ENCODE results near the gene PSORS1C1. TPM values are rescaled to one million over a fixed set of nuclear protein-coding genes. Genes with fewer than 3 reads are reported as not detected.

PSORS1C1 gene
- total and polyA plus RNA-seq, 9 donors, result 0.22 to 1.4 (median 0.71) TPM

- DNase-seq, result peak; percentile 85
- Histone ChIP-seq H3K27me3 (ENCODE audit: control insufficient read depth, insufficient read depth, low read length) (peaks cover 5% of the 10 kb centered on the region), H3K4me3 (ENCODE audit: low read length) (no peak overlapping the region), H3K27ac (ENCODE audit: low read length) (peak overlapping the region; percentile 55), H3K36me3 (ENCODE audit: control insufficient read depth, insufficient read depth, low read length) (no peaks in the 10 kb centered on the region), H3K9me3 (replicated peaks; ENCODE audit: control insufficient read depth, low read depth, low read length) (no peaks in the 10 kb centered on the region), H3K4me1 (ENCODE audit: control insufficient read depth, insufficient read depth, low read length) (peaks cover 13% of the 10 kb centered on the region)
- WGBS (ENCODE audit: insufficient coverage), result 35% methylated on average over 4 of the region's 8 CpGs
These were observed 10.6 kb downstream of the PSORS1C1 start for GRCh38 chr6:31125162-31125561.

GRCh38 chr6:31125586-31126363, 11.2 kb downstream of the PSORS1C1 start:
- WGBS (ENCODE audit: insufficient coverage), result 64% methylated on average over 6 of the region's 12 CpGs
- Histone ChIP-seq H3K36me3 (ENCODE audit: control insufficient read depth, insufficient read depth, low read length) (no peaks in the 10 kb centered on the region), H3K27ac (ENCODE audit: low read length) (no peak overlapping the region), H3K4me3 (ENCODE audit: low read length) (no peak overlapping the region), H3K27me3 (ENCODE audit: control insufficient read depth, insufficient read depth, low read length) (peaks cover 5% of the 10 kb centered on the region), H3K4me1 (ENCODE audit: control insufficient read depth, insufficient read depth, low read length) (peaks cover 13% of the 10 kb centered on the region), H3K9me3 (replicated peaks; ENCODE audit: control insufficient read depth, low read depth, low read length) (no peaks in the 10 kb centered on the region)
- DNase-seq, result no peak

DNA sequence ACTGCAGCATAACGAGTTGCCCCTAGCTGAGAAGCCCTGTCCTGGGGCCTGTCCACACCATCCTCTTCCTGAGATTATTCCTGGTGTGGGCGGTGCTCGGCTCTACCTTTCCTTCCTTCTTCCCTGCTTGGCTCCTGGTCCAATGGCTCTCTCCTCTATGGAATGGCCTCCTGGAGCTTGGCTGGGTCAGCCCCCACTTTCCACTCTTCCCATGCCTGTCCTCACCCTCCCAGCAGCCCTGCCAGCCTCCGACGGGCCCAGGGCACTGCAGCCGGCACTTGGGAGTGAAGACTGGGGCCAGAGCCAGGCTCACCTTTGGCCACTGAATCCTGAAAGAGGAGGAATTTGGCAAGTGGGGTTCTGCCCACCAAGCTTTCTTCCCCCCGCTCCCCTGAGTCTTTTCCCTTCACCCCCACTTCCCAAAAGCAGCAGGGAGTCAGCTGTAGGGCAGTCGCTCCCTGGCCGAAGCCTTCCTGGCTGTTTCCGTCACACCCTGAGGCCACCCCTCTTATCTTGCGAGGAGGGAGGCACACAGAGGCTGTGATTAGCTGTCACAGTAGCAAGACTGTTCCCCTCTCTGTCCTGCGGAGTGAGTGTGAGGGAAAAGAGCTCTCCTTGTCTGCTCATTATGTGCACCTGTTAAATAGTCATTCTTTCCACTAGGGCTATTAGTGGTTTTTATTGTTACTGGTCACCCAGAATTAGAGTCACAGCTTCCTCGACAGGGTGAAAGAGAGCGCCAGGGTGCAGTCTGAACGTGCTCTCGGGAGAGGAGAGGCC, 12.0 kb downstream of the PSORS1C1 start:
- no peak for DNase-seq
- WGBS (ENCODE audit: insufficient coverage), result 61% methylated on average over 8 of the region's 16 CpGs
- peaks cover 13% of the 10 kb centered on the region for H3K4me1 ChIP-seq (ENCODE audit: control insufficient read depth, insufficient read depth, low read length)

GRCh38 chr6:31128093-31128676, 13.6 kb downstream of the PSORS1C1 start:
- no peak overlapping the region for H3K27ac ChIP-seq (ENCODE audit: low read length)
- no peaks in the 10 kb centered on the region for H3K9me3 ChIP-seq (replicated peaks; ENCODE audit: control insufficient read depth, low read depth, low read length)
- peaks cover 5% of the 10 kb centered on the region for H3K27me3 ChIP-seq (ENCODE audit: control insufficient read depth, insufficient read depth, low read length)
- H3K4me1 ChIP-seq (ENCODE audit: control insufficient read depth, insufficient read depth, low read length), result peaks cover 8% of the 10 kb centered on the region
- 10% methylated on average over 4 of the region's 8 CpGs for WGBS (ENCODE audit: insufficient coverage)
- H3K36me3 ChIP-seq (ENCODE audit: control insufficient read depth, insufficient read depth, low read length), result no peaks in the 10 kb centered on the region
- peak; percentile 42 for DNase-seq
- no peak overlapping the region for H3K4me3 ChIP-seq (ENCODE audit: low read length)

More for the DNA sequence above, 12.0 kb downstream of the PSORS1C1 start:
- H3K27me3 ChIP-seq (ENCODE audit: control insufficient read depth, insufficient read depth, low read length), result peaks cover 5% of the 10 kb centered on the region
- no peaks in the 10 kb centered on the region for H3K36me3 ChIP-seq (ENCODE audit: control insufficient read depth, insufficient read depth, low read length)
- H3K9me3 ChIP-seq (replicated peaks; ENCODE audit: control insufficient read depth, low read depth, low read length), result no peaks in the 10 kb centered on the region
- no peak overlapping the region for H3K4me3 ChIP-seq (ENCODE audit: low read length)
- no peak overlapping the region for H3K27ac ChIP-seq (ENCODE audit: low read length)

- no peak for DNase-seq
- no peaks in the 10 kb centered on the region for H3K36me3 ChIP-seq (ENCODE audit: control insufficient read depth, insufficient read depth, low read length)
- peaks cover 8% of the 10 kb centered on the region for H3K4me1 ChIP-seq (ENCODE audit: control insufficient read depth, insufficient read depth, low read length)
- WGBS (ENCODE audit: insufficient coverage), result 62% methylated on average over 3 of the region's 4 CpGs
- H3K9me3 ChIP-seq (replicated peaks; ENCODE audit: control insufficient read depth, low read depth, low read length), result no peaks in the 10 kb centered on the region
- H3K27me3 ChIP-seq (ENCODE audit: control insufficient read depth, insufficient read depth, low read length), result peaks cover 5% of the 10 kb centered on the region
- no peak overlapping the region for H3K27ac ChIP-seq (ENCODE audit: low read length)
- H3K4me3 ChIP-seq (ENCODE audit: low read length), result no peak overlapping the region
These were observed 14.5 kb downstream of the PSORS1C1 start for GRCh38 chr6:31129130-31129529.

GRCh38 chr6:31130751-31131150, 16.2 kb downstream of the PSORS1C1 start:
- Histone ChIP-seq H3K4me1 (ENCODE audit: control insufficient read depth, insufficient read depth, low read length) (no peaks in the 10 kb centered on the region), H3K4me3 (ENCODE audit: low read length) (no peak overlapping the region), H3K9me3 (replicated peaks; ENCODE audit: control insufficient read depth, low read depth, low read length) (no peaks in the 10 kb centered on the region), H3K27me3 (ENCODE audit: control insufficient read depth, insufficient read depth, low read length) (peaks cover 5% of the 10 kb centered on the region), H3K27ac (ENCODE audit: low read length) (no peak overlapping the region), H3K36me3 (ENCODE audit: control insufficient read depth, insufficient read depth, low read length) (no peaks in the 10 kb centered on the region)
- WGBS (ENCODE audit: insufficient coverage), result 100% methylated on average over 1 of the region's 3 CpGs
- DNase-seq, result no peak

DNA sequence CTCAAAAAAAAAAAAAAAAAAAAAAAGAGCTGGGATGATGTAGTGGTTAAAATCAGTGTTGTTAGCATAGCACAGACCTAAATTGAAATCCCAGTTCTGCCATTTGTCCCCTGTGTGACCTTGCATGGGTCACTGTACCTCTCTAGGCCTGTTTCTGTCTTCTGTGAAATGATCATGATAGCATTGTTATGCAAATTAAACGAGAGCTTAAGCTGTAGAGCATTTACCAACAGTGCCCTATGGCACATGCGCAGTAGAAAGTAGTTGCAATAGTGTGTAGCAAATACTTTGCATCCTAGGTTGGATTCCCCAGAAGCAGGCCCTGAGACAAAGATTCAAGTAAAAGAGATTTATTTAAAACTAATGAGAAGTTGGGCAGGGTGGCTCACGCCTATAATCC, 17.0 kb downstream of the PSORS1C1 start:
- DNase-seq, result no peak
- Histone ChIP-seq H3K9me3 (replicated peaks; ENCODE audit: control insufficient read depth, low read depth, low read length) (no peaks in the 10 kb centered on the region), H3K27ac (ENCODE audit: low read length) (no peak overlapping the region), H3K36me3 (ENCODE audit: control insufficient read depth, insufficient read depth, low read length) (no peaks in the 10 kb centered on the region), H3K4me1 (ENCODE audit: control insufficient read depth, insufficient read depth, low read length) (no peaks in the 10 kb centered on the region), H3K4me3 (ENCODE audit: low read length) (no peak overlapping the region), H3K27me3 (ENCODE audit: control insufficient read depth, insufficient read depth, low read length) (peaks cover 5% of the 10 kb centered on the region)
- WGBS (ENCODE audit: insufficient coverage), result 100% methylated on average over 1 of the region's 3 CpGs

DNA sequence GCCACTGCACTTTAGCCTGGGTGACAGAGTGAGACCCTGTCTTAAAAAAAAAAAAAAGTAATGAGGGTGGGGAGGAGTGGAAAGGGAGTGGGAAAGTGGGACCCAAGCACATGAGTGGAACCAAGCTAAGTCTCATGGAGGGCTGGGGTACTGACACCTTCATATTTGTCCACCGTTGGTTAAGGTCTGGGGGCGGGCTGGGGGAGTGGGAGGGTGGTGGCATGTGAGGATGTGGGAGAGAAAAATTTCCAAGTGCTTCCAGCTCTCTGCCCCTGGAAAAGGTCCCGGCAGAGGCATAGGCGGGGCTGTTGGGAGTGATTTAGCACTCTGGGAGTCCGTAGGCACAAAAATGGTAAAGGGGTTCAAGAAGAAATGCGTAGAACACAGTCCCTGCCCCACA, 18.2 kb downstream of the PSORS1C1 start:
- WGBS (ENCODE audit: insufficient coverage), result 62% methylated on average over 6 of the region's 6 CpGs
- Histone ChIP-seq H3K4me1 (ENCODE audit: control insufficient read depth, insufficient read depth, low read length) (peaks cover 3% of the 10 kb centered on the region), H3K9me3 (replicated peaks; ENCODE audit: control insufficient read depth, low read depth, low read length) (no peaks in the 10 kb centered on the region), H3K36me3 (ENCODE audit: control insufficient read depth, insufficient read depth, low read length) (no peaks in the 10 kb centered on the region), H3K4me3 (ENCODE audit: low read length) (no peak overlapping the region), H3K27me3 (ENCODE audit: control insufficient read depth, insufficient read depth, low read length) (peaks cover 5% of the 10 kb centered on the region), H3K27ac (ENCODE audit: low read length) (no peak overlapping the region)
- no peak for DNase-seq

DNA sequence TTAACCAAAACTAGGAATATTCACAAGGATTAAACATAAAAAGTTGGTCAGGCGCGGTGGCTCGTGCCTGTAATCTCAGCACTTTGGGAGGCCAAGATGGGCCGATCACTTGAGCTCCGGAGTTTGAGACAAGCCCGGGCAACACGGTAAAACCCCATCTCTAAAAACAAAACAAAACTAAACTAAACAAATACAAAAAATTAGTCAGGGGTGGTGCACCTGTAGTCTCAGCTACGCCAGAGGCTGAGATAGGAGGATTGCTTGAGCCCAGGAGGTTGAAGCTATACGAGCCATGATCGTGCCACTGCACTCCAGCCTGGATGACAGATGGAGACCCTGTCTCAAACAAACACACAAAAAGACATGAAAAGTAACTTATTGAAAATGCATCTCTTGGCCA, 21.1 kb downstream of the PSORS1C1 start:
- no peak overlapping the region for H3K4me3 ChIP-seq (ENCODE audit: low read length)
- no peaks in the 10 kb centered on the region for H3K9me3 ChIP-seq (replicated peaks; ENCODE audit: control insufficient read depth, low read depth, low read length)
- DNase-seq, result no peak

DNA sequence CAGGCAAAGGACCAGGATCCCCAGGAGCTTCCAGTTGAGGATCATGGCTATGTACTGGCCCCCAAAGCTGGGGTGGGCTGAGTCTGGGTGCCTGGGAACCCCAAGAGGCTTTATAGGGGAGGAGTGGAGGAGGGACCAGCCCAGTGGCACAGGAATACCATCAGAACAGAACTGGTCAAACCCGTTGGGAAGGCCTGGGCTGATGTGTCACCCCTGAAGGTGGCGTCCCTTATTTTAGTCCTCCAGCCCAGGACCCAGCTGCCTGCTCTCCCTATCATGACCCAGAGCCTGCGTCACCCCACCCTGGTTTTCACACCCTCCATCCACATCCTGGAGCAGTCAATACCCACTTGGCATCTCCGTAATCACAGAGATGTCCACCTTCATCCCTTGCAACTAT, 24.4 kb downstream of the PSORS1C1 start, which contains the start of gene PSORS1C2:
Gene PSORS1C2, minus strand, starts transcription at position 85 of the 400 bp plus-strand sequence. Its CDS starts 40 bp downstream, at position 45.
- peaks cover 4% of the 10 kb centered on the region for H3K36me3 ChIP-seq (ENCODE audit: control insufficient read depth, insufficient read depth, low read length)
- H3K9me3 ChIP-seq (replicated peaks; ENCODE audit: control insufficient read depth, low read depth, low read length), result no peaks in the 10 kb centered on the region
- H3K27me3 ChIP-seq (ENCODE audit: control insufficient read depth, insufficient read depth, low read length), result no peaks in the 10 kb centered on the region
- no peak within 1 kb of the TSS for H3K27ac ChIP-seq (ENCODE audit: low read length)
- DNase-seq, result no peak
- no peak within 1 kb of the TSS for H3K4me3 ChIP-seq (ENCODE audit: low read length)
- H3K4me1 ChIP-seq (ENCODE audit: control insufficient read depth, insufficient read depth, low read length), result peaks cover 22% of the 10 kb centered on the region
- 96% methylated on average over 4 of the region's 4 CpGs for WGBS (ENCODE audit: insufficient coverage)

More for the DNA sequence above, 21.1 kb downstream of the PSORS1C1 start:
- no CpG with 5 or more reads among the region's 10 CpGs for WGBS (ENCODE audit: insufficient coverage)
- Histone ChIP-seq H3K27ac (ENCODE audit: low read length) (no peak overlapping the region), H3K4me1 (ENCODE audit: control insufficient read depth, insufficient read depth, low read length) (peaks cover 10% of the 10 kb centered on the region), H3K36me3 (ENCODE audit: control insufficient read depth, insufficient read depth, low read length) (no peaks in the 10 kb centered on the region), H3K27me3 (ENCODE audit: control insufficient read depth, insufficient read depth, low read length) (no peaks in the 10 kb centered on the region)
